H1 (cell line): ENCODE data around the gene LRG1.

Experiments
- EP300 ChIP-seq, 2 experiments: IDR thresholded peaks; 1 replicate in 1 of 2; 2 replicates in 1 of 2; pipeline ENCODE4 v1.6.1; 2011 to 2012; ENCODE audit warnings: low read depth in 2 of 2, low read length in 2 of 2, mild to moderate bottlenecking in 2 of 2, borderline replicate concordance in 1 of 2, inconsistent platforms in 1 of 2, moderate library complexity in 1 of 2
- FOSL1 ChIP-seq: IDR thresholded peaks from 2 replicates; pipeline ENCODE4 v1.6.1; 2011; ENCODE audit warnings: mild to moderate bottlenecking, low read depth, low read length, moderate library complexity; ENCODE audit not compliant: insufficient read depth
- YY1 ChIP-seq: IDR thresholded peaks from 2 replicates; pipeline ENCODE4 v1.6.1; 2011; ENCODE audit warnings: low read depth, mild to moderate bottlenecking, low read length

DNA sequence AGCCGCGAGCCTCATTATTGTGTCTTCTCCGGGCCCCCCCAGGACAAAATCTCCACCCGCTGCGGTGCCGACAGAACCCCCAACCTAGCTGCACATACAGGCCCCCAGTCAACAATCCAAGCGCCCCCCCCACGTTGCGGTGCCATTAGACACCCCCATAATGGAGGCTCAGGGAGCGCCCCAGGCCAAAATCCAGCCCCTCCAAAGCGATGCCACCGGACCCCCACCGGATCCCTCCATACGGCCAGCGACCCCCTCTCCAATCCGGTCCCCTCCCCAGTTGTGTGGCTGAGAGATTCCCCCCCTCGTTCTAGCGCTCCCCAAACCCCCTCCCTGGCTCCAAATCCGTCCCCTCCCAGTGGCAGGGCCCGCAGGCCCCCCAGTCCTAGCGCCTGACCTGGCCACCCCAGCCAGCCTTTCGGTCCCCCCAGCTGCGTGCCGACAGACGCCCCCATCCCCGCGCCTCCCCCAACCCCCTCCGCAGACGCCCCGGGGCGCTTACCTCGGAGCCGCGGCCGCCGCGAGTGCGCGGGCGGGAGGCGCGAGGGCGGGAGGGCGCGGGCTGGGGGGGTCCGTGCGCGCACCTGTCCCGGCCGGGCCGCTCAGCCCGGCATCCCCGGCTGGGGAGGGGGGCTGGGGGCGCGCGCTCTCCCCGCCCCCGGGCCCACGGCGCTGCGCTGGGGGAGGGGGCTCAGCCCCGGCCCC is 41.3 kb upstream of the LRG1 start:
- no peak for TF ChIP-seq FOSL1
- no peak for TF ChIP-seq EP300 (IDR thresholded peaks at IDR 0.05; ENCODE audit: borderline replicate concordance in 1 of 2, low read depth in 2 of 2, low read length in 2 of 2)
- no peak for TF ChIP-seq YY1
